Measurements from ENCODE around the gene ATG16L1.

GRCh38 chr2:233270951-233271350, 19.5 kb downstream of the ATG16L1 start:
- no peak for TF ChIP-seq CTCF (tag by site-specific recombination; IDR thresholded peaks at IDR 0.05)
- no peak for TF ChIP-seq HIC1 (tag by site-specific recombination; IDR thresholded peaks at IDR 0.05)
- TF ChIP-seq REPIN1 (tag by site-specific recombination; IDR thresholded peaks at IDR 0.05; ENCODE audit: low read depth), result no peak
- TF ChIP-seq KLF16 (tag by site-specific recombination; IDR thresholded peaks at IDR 0.05), result no peak
- TF ChIP-seq YY1 (tag by site-specific recombination; IDR thresholded peaks at IDR 0.05), result no peak
- no peak for TF ChIP-seq KLF1 (tag by site-specific recombination; IDR thresholded peaks at IDR 0.05)

All from HEK293 (cell line).